HEK293 (cell line): Measurements from ENCODE around the gene ZNF783.

Experiments used
- CTCF ChIA-PET: fragments of 350-600 bp; formaldehyde crosslinking; extraction: SDS; loops from one replicate; lab custom pipeline; 2021; ENCODE audit warnings: antibody characterized with exemption; lab: Yijun Ruan, JAX
- POLR2A ChIA-PET: fragments of 300-600 bp; formaldehyde crosslinking; extraction: SDS; loops from one replicate; lab custom pipeline; 2020; ENCODE audit warnings: antibody characterized with exemption, inconsistent platforms; lab: Yijun Ruan, JAX
- H3K27ac ChIP-seq: fragments of 200-500 bp; sonication (Bioruptor generic); 2 replicates; pipeline ENCODE4 v1.5.1; 2014; ENCODE audit warnings: low read depth, low read length, control low read depth, inconsistent platforms; ENCODE audit errors: extremely low read depth
- H3K36me3 ChIP-seq, 2 experiments: fragments of 200-500 bp in 1 of 2; sonication (Bioruptor generic) in 1 of 2; 1 replicate in 1 of 2; 2 replicates in 1 of 2; pipeline ENCODE4 v1.5.1; 2014 to 2017; ENCODE audit warnings: inconsistent platforms in 2 of 2, low read length in 2 of 2; ENCODE audit not compliant: control insufficient read depth in 2 of 2, insufficient read depth in 1 of 2
- H3K4me1 ChIP-seq: fragments of 200-500 bp; sonication (Bioruptor generic); 2 replicates; pipeline ENCODE4 v1.5.1; 2014; ENCODE audit warnings: mild to moderate bottlenecking, low read length, inconsistent platforms; ENCODE audit not compliant: control insufficient read depth, insufficient read depth
- H3K4me3 ChIP-seq: 2 replicates; pipeline ENCODE4 v1.5.1; 2011; ENCODE audit warnings: low read depth, mild to moderate bottlenecking, control low read depth, low read length, moderate library complexity
- H3K9me3 ChIP-seq: fragments of 200-500 bp; sonication (Bioruptor generic); 2 replicates; pipeline ENCODE4 v1.5.1; 2014; ENCODE audit warnings: low read depth, low read length, inconsistent platforms; ENCODE audit not compliant: control insufficient read depth, insufficient read depth
- GFI1B ChIP-seq: fragments of 450-650 bp; formaldehyde crosslinking; IDR thresholded peaks from 2 replicates; pipeline ENCODE4 v1.5.1; 2016; ENCODE audit warnings: missing biosample characterization, missing genetic modification characterization
- HOXC10 ChIP-seq: sonication (generic); formaldehyde crosslinking; IDR thresholded peaks from 2 replicates; pipeline ENCODE4 v1.8.1; 2023; ENCODE audit warnings: mild to moderate bottlenecking, missing genetic modification reagents
- KLF1 ChIP-seq: fragments of 450-650 bp; formaldehyde crosslinking; IDR thresholded peaks from 2 replicates; pipeline ENCODE4 v1.5.1; 2016; ENCODE audit warnings: missing biosample characterization, missing genetic modification characterization
- KLF9 ChIP-seq: fragments of 450-650 bp; formaldehyde crosslinking; IDR thresholded peaks from 2 replicates; pipeline ENCODE4 v1.5.1; 2016; ENCODE audit warnings: missing biosample characterization, missing genetic modification characterization, low read depth
- PATZ1 ChIP-seq: fragments of 450-650 bp; formaldehyde crosslinking; IDR thresholded peaks from 2 replicates; pipeline ENCODE4 v1.5.1; 2016; ENCODE audit warnings: missing biosample characterization, missing genetic modification characterization
- PRDM2 ChIP-seq: fragments of 450-650 bp; formaldehyde crosslinking; IDR thresholded peaks from 2 replicates; pipeline ENCODE4 v1.5.1; 2016; ENCODE audit warnings: missing biosample characterization, missing genetic modification characterization, borderline replicate concordance
- SP2 ChIP-seq: fragments of 450-650 bp; formaldehyde crosslinking; IDR thresholded peaks from 2 replicates; pipeline ENCODE4 v1.5.1; 2016; ENCODE audit warnings: missing biosample characterization, missing genetic modification characterization
- ZIC2 ChIP-seq: fragments of 450-650 bp; formaldehyde crosslinking; IDR thresholded peaks from 2 replicates; pipeline ENCODE4 v1.5.1; 2016; ENCODE audit warnings: missing biosample characterization, missing genetic modification characterization
- ZNF138 ChIP-seq: fragments of 450-650 bp; formaldehyde crosslinking; IDR thresholded peaks from 2 replicates; pipeline ENCODE4 v1.5.1; 2016; ENCODE audit warnings: missing biosample characterization, missing genetic modification characterization, borderline replicate concordance
- ZNF2 ChIP-seq: fragments of 450-650 bp; formaldehyde crosslinking; IDR thresholded peaks from 2 replicates; pipeline ENCODE4 v1.5.1; 2016; ENCODE audit warnings: missing biosample characterization, missing genetic modification characterization
- ZNF362 ChIP-seq: fragments of 450-650 bp; formaldehyde crosslinking; IDR thresholded peaks from 2 replicates; pipeline ENCODE4 v1.5.1; 2016; ENCODE audit warnings: missing biosample characterization, missing genetic modification characterization
- ZNF561 ChIP-seq: fragments of 450-650 bp; IDR thresholded peaks from 2 replicates; pipeline ENCODE4 v1.5.1; 2018; ENCODE audit warnings: missing biosample characterization, missing genetic modification characterization, borderline replicate concordance
- ZNF629 ChIP-seq: fragments of 450-650 bp; formaldehyde crosslinking; IDR thresholded peaks from 2 replicates; pipeline ENCODE4 v1.5.1; 2017; ENCODE audit warnings: missing biosample characterization, missing genetic modification characterization
- ZNF76 ChIP-seq: fragments of 450-650 bp; formaldehyde crosslinking; IDR thresholded peaks from 2 replicates; pipeline ENCODE4; 2016; ENCODE audit warnings: low read depth, missing biosample characterization, missing genetic modification characterization, borderline replicate concordance
- TF ChIP-seq, protein P1 (sequence below): fragments of 450-650 bp; formaldehyde crosslinking; conservative IDR thresholded peaks from 2 replicates; pipeline ENCODE4 v1.5.1; 2016; ENCODE audit warnings: low read depth, missing biosample characterization, missing genetic modification characterization

Gene ZNF783

GRCh38 chr7:149216402-149216801 lies 45.6 kb upstream of the ZNF783 start:
- ChIA-PET CTCF (interaction anchor here (0.7 kb wide), 1 partner anchor 95 kb away, joined by 3 read pairs; no protein-coding TSS in a partner anchor), POLR2A (no interaction called here)
- Histone ChIP-seq H3K36me3 (peaks cover 42 to 100% of the 10 kb centered on the region in 2 experiments), H3K27ac (no peak overlapping the region), H3K4me3 (no peak overlapping the region), H3K9me3 (no peaks in the 10 kb centered on the region), H3K4me1 (no peaks in the 10 kb centered on the region)
- TF ChIP-seq ZNF629 (tag by site-specific recombination) (no peak), ZIC2 (no peak), ZNF76 (tag by site-specific recombination) (no peak), ZNF362 (tag by site-specific recombination) (no peak), SP2 (tag by site-specific recombination) (no peak), KLF9 (tag by site-specific recombination) (no peak), ZNF138 (tag by site-specific recombination) (no peak), KLF1 (tag by site-specific recombination) (no peak), ZNF561 (tag by site-specific recombination) (no peak), HOXC10 (CRISPR knock-in tag) (no peak), GFI1B (tag by site-specific recombination) (no peak), ZNF2 (tag by site-specific recombination) (no peak), PRDM2 (tag by site-specific recombination) (no peak), PATZ1 (tag by site-specific recombination) (no peak)
- TF ChIP-seq, protein P1, sequence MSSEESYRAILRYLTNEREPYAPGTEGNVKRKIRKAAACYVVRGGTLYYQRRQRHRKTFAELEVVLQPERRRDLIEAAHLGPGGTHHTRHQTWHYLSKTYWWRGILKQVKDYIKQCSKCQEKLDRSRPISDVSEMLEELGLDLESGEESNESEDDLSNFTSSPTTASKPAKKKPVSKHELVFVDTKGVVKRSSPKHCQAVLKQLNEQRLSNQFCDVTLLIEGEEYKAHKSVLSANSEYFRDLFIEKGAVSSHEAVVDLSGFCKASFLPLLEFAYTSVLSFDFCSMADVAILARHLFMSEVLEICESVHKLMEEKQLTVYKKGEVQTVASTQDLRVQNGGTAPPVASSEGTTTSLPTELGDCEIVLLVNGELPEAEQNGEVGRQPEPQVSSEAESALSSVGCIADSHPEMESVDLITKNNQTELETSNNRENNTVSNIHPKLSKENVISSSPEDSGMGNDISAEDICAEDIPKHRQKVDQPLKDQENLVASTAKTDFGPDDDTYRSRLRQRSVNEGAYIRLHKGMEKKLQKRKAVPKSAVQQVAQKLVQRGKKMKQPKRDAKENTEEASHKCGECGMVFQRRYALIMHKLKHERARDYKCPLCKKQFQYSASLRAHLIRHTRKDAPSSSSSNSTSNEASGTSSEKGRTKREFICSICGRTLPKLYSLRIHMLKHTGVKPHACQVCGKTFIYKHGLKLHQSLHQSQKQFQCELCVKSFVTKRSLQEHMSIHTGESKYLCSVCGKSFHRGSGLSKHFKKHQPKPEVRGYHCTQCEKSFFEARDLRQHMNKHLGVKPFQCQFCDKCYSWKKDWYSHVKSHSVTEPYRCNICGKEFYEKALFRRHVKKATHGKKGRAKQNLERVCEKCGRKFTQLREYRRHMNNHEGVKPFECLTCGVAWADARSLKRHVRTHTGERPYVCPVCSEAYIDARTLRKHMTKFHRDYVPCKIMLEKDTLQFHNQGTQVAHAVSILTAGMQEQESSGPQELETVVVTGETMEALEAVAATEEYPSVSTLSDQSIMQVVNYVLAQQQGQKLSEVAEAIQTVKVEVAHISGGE (tag by site-specific recombination), result no peak
